HepG2 (cell line): Measurements from ENCODE around the gene NEU1. TPM values are rescaled to one million over a fixed set of nuclear protein-coding genes. Genes with fewer than 3 reads are reported as not detected.

ENCODE experiments used
- CREM ChIP-seq, 2 experiments: sonication (generic) in 1 of 2; formaldehyde crosslinking in 1 of 2; IDR thresholded peaks; 2 replicates each; pipeline versions ENCODE4 v1.4.0 to v1.6.1; 2016 to 2020; ENCODE audit warnings: antibody characterized with exemption in 1 of 2, mild to moderate bottlenecking in 1 of 2, missing genetic modification reagents in 1 of 2
- GTF3A ChIP-seq: sonication (generic); formaldehyde crosslinking; conservative IDR thresholded peaks from 2 replicates; pipeline ENCODE4 v1.4.0; 2020; ENCODE audit warnings: mild to moderate bottlenecking, missing genetic modification reagents
- HNRNPH1 ChIP-seq: fragments of 200-400 bp; formaldehyde crosslinking; optimal IDR thresholded peaks from 2 replicates; pipeline ENCODE3; 2017; ENCODE audit warnings: mild to moderate bottlenecking, low read depth, low read length
- KDM5B ChIP-seq: sonication (generic); formaldehyde crosslinking; IDR thresholded peaks from 2 replicates; pipeline ENCODE4 v1.4.0; 2020; ENCODE audit warnings: missing genetic modification reagents, mild to moderate bottlenecking, borderline replicate concordance
- MBNL3 ChIP-seq: fragments of 250-450 bp; sonication (Bioruptor Pico); conservative IDR thresholded peaks from 2 replicates; pipeline ENCODE4 v1.8.0; 2022; ENCODE audit warnings: mild to moderate bottlenecking, inconsistent platforms
- MIER2 ChIP-seq: IDR thresholded peaks from 2 replicates; pipeline ENCODE4 v1.6.1; 2016; ENCODE audit warnings: missing biosample characterization, missing genetic modification reagents
- MIXL1 ChIP-seq: IDR thresholded peaks from 2 replicates; pipeline ENCODE4 v1.6.1; 2016
- NFKB2 ChIP-seq: sonication (generic); formaldehyde crosslinking; IDR thresholded peaks from 2 replicates; pipeline ENCODE4 v1.4.0; 2020; ENCODE audit warnings: missing genetic modification reagents, borderline replicate concordance
- PCBP2 ChIP-seq: fragments of 200-400 bp; formaldehyde crosslinking; optimal IDR thresholded peaks from 2 replicates; pipeline ENCODE3; 2018; ENCODE audit warnings: low read length, low read depth; ENCODE audit not compliant: poor library complexity, severe bottlenecking
- RFX1 ChIP-seq: fragments of 450-650 bp; IDR thresholded peaks from 2 replicates; pipeline ENCODE4 v1.6.1; 2017
- RFXAP ChIP-seq: sonication (generic); formaldehyde crosslinking; IDR thresholded peaks from 2 replicates; pipeline ENCODE4 v1.4.0; 2020; ENCODE audit warnings: missing genetic modification reagents, borderline replicate concordance
- SETDB1 ChIP-seq: sonication (generic); formaldehyde crosslinking; IDR thresholded peaks from 2 replicates; pipeline ENCODE4 v1.5.1; 2020; ENCODE audit warnings: missing genetic modification reagents, mild to moderate bottlenecking, borderline replicate concordance
- SP2 ChIP-seq: sonication (generic); formaldehyde crosslinking; IDR thresholded peaks from 2 replicates; pipeline ENCODE4 v1.5.1; 2020; ENCODE audit warnings: mild to moderate bottlenecking, missing genetic modification reagents
- SP4 ChIP-seq: sonication (generic); formaldehyde crosslinking; IDR thresholded peaks from 2 replicates; pipeline ENCODE4 v1.8.1; 2023; ENCODE audit warnings: mild to moderate bottlenecking, missing genetic modification reagents
- SSRP1 ChIP-seq: IDR thresholded peaks from 2 replicates; pipeline ENCODE4 v1.6.1; 2016; ENCODE audit warnings: control low read depth
- ZBTB42 ChIP-seq: sonication (generic); formaldehyde crosslinking; IDR thresholded peaks from 2 replicates; pipeline ENCODE4 v1.5.0; 2020; ENCODE audit warnings: mild to moderate bottlenecking, missing genetic modification reagents
- ZFP90 ChIP-seq: sonication (generic); formaldehyde crosslinking; IDR thresholded peaks from 2 replicates; pipeline ENCODE4 v1.8.0; 2022; ENCODE audit warnings: missing genetic modification reagents, mild to moderate bottlenecking, inconsistent platforms, borderline replicate concordance
- ZNF264 ChIP-seq: sonication (generic); formaldehyde crosslinking; IDR thresholded peaks from 2 replicates; pipeline ENCODE4 v1.4.0; 2020; ENCODE audit warnings: missing genetic modification reagents
- ZNF354B ChIP-seq: sonication (generic); formaldehyde crosslinking; IDR thresholded peaks from 2 replicates; pipeline ENCODE4 v1.8.0; 2022; ENCODE audit warnings: mild to moderate bottlenecking, missing genetic modification reagents
- ZNF768 ChIP-seq: sonication (generic); formaldehyde crosslinking; IDR thresholded peaks from 2 replicates; pipeline ENCODE4 v1.4.0; 2020; ENCODE audit warnings: missing genetic modification reagents
- ZSCAN9 ChIP-seq: IDR thresholded peaks from 2 replicates; pipeline ENCODE4 v1.6.1; 2016; ENCODE audit warnings: borderline replicate concordance
- polyA plus RNA-seq, 8 experiments: library from polyadenylated mRNA; depleted of rRNA in 3 of 8; stranded (reverse) in 7 of 8; unstranded in 1 of 8; fragments of >200 nt; fragmentation: Illumina TruSeq in 4 of 8; extraction: Trizol in 4 of 8; gene quantifications; 2 replicates each; pipeline versions ENCODE4 v1.2.1 to v1.2.3, GENCODE V29; 2011 to 2016; ENCODE audit warnings: low read depth in 4 of 8, missing spikeins in 1 of 8, mixed read lengths in 1 of 8; ENCODE audit not compliant: insufficient read depth in 1 of 8
- total RNA-seq, 5 experiments: library from RNA; depleted of rRNA; stranded (reverse); fragments of >200 nt; fragmentation: Illumina TruSeq; extraction: Trizol; gene quantifications; 2 replicates each; pipeline ENCODE4 v1.2.3, GENCODE V29; 2016; ENCODE audit warnings: low read depth in 1 of 5
- TF ChIP-seq, protein P1 (sequence below): sonication (generic); formaldehyde crosslinking; IDR thresholded peaks from 2 replicates; pipeline ENCODE4 v1.4.0; 2020; ENCODE audit warnings: missing genetic modification reagents, borderline replicate concordance
- TF ChIP-seq, protein P2 (sequence below): IDR thresholded peaks from 2 replicates; pipeline ENCODE4 v1.6.1; 2016; ENCODE audit warnings: missing compliant biosample characterization, missing genetic modification reagents, borderline replicate concordance
- TF ChIP-seq, protein P3 (sequence below): sonication (generic); formaldehyde crosslinking; IDR thresholded peaks from 2 replicates; pipeline ENCODE4 v1.8.0; 2022; ENCODE audit warnings: mild to moderate bottlenecking, missing genetic modification reagents; ENCODE audit not compliant: insufficient replicate concordance
- TF ChIP-seq, protein P4 (sequence below): sonication (generic); formaldehyde crosslinking; IDR thresholded peaks from 2 replicates; pipeline ENCODE4 v1.8.0; 2023; ENCODE audit warnings: mild to moderate bottlenecking, missing genetic modification reagents

NEU1 gene
- total and polyA plus RNA-seq, 2 of the 13 experiments (the other 11 are each of a cell fraction or from before 2014, with no cell fraction given) = 215 to 297 TPM

DNA sequence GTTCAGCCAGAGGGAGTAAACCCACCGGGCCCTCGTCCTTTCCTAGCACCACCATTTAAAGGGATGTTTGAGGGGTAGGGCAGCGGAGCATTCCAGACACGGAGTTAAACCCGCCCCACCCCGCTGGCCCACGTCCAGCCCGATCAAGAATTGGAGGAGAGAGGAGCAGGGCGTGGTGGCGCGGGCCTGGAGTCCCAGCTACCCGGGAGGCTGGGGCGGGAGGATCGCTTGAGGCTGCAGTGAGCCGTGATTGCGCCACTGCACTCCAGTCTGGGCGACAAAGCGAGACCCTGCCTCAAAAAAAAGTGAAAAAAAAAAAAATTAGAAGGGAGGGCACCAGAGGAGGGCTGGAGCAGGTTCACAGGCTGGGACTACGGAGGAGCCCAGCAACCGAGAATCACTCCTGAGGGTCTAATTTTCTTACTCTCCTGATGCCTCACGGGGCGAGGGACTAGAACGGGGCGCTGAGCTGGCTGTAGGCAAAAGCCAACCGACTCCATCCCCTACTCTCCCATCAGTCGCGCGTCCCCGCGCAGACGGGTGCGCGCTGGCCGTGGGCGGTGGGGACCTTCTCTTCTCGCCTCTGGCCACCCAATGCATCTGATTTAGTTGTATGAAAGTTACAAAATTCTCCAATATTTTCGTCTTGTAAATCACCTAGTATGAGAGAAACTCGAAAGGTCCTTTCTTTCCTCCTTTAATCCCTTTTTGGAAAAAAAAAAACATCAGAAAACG is 41.2 kb downstream of the NEU1 start (continued):
- TF ChIP-seq, protein P1, sequence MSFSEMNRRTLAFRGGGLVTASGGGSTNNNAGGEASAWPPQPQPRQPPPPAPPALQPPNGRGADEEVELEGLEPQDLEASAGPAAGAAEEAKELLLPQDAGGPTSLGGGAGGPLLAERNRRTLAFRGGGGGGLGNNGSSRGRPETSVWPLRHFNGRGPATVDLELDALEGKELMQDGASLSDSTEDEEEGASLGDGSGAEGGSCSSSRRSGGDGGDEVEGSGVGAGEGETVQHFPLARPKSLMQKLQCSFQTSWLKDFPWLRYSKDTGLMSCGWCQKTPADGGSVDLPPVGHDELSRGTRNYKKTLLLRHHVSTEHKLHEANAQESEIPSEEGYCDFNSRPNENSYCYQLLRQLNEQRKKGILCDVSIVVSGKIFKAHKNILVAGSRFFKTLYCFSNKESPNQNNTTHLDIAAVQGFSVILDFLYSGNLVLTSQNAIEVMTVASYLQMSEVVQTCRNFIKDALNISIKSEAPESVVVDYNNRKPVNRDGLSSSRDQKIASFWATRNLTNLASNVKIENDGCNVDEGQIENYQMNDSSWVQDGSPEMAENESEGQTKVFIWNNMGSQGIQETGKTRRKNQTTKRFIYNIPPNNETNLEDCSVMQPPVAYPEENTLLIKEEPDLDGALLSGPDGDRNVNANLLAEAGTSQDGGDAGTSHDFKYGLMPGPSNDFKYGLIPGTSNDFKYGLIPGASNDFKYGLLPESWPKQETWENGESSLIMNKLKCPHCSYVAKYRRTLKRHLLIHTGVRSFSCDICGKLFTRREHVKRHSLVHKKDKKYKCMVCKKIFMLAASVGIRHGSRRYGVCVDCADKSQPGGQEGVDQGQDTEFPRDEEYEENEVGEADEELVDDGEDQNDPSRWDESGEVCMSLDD (CRISPR knock-in tag) = no peak
- TF ChIP-seq SP4 (CRISPR knock-in tag) (peak; percentile 7), RFX1 (no peak), ZNF264 (no peak), SETDB1 (CRISPR knock-in tag) (no peak), MBNL3 (no peak), HNRNPH1 (no peak), ZBTB42 (CRISPR knock-in tag) (no peak), ZNF768 (CRISPR knock-in tag) (no peak), GTF3A (CRISPR knock-in tag) (no peak), ZFP90 (CRISPR knock-in tag) (no peak), PCBP2 (no peak), KDM5B (CRISPR knock-in tag) (0 out of 2 replicates have a peak, but pooled peaks have one; percentile 7), MIXL1 (CRISPR knock-in tag) (no peak), SSRP1 (CRISPR knock-in tag) (no peak), ZNF354B (no peak), SP2 (CRISPR knock-in tag) (no peak), NFKB2 (CRISPR knock-in tag) (peak; percentile 71; the same call in 1 of the 2 replicates), RFXAP (CRISPR knock-in tag) (no peak), MIER2 (no peak), ZSCAN9 (CRISPR knock-in tag) (0 out of 2 replicates have a peak, but pooled peaks have one; percentile 28), CREM (IDR thresholded peaks at IDR 0.05) (no peak), CREM (CRISPR knock-in tag; IDR thresholded peaks at IDR 0.05) (no peak)
- TF ChIP-seq, protein P2, sequence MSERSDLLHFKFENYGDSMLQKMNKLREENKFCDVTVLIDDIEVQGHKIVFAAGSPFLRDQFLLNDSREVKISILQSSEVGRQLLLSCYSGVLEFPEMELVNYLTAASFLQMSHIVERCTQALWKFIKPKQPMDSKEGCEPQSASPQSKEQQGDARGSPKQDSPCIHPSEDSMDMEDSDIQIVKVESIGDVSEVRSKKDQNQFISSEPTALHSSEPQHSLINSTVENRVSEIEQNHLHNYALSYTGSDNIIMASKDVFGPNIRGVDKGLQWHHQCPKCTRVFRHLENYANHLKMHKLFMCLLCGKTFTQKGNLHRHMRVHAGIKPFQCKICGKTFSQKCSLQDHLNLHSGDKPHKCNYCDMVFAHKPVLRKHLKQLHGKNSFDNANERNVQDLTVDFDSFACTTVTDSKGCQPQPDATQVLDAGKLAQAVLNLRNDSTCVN (CRISPR knock-in tag) = no peak
- TF ChIP-seq, protein P3, sequence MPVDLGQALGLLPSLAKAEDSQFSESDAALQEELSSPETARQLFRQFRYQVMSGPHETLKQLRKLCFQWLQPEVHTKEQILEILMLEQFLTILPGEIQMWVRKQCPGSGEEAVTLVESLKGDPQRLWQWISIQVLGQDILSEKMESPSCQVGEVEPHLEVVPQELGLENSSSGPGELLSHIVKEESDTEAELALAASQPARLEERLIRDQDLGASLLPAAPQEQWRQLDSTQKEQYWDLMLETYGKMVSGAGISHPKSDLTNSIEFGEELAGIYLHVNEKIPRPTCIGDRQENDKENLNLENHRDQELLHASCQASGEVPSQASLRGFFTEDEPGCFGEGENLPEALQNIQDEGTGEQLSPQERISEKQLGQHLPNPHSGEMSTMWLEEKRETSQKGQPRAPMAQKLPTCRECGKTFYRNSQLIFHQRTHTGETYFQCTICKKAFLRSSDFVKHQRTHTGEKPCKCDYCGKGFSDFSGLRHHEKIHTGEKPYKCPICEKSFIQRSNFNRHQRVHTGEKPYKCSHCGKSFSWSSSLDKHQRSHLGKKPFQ (CRISPR knock-in tag) = peak; percentile 15
- TF ChIP-seq, protein P4, sequence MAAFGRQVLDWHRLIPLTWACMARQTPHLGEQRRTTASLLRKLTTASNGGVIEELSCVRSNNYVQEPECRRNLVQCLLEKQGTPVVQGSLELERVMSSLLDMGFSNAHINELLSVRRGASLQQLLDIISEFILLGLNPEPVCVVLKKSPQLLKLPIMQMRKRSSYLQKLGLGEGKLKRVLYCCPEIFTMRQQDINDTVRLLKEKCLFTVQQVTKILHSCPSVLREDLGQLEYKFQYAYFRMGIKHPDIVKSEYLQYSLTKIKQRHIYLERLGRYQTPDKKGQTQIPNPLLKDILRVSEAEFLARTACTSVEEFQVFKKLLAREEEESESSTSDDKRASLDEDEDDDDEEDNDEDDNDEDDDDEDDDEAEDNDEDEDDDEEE (CRISPR knock-in tag) = no peak; the same call in 1 of the 2 replicates
